SK-N-SH treated with all-trans-retinoic acid at 6 μM for 48 hours (cell line): Measurements from ENCODE around the gene FEZF1.

Experiments used
- ATAC-seq: fragments of 200-7000 bp; cut with Tn5 transposase; 3 replicates; pipeline ENCODE4 v1.9.1; 2020; ENCODE audit warnings: mild to moderate bottlenecking, moderate library complexity
- ARNTL ChIP-seq: fragments of 450-650 bp; formaldehyde crosslinking; IDR thresholded peaks from 2 replicates; pipeline ENCODE4 v1.5.0; 2020; ENCODE audit warnings: low read depth, mild to moderate bottlenecking, moderate library complexity, borderline replicate concordance
- BACH2 ChIP-seq: fragments of 250-450 bp; sonication (Bioruptor Pico); IDR thresholded peaks from 2 replicates; pipeline ENCODE4 v1.9.0; 2021; ENCODE audit warnings: mild to moderate bottlenecking, borderline replicate concordance
- CSDC2 ChIP-seq: fragments of 250-450 bp; sonication (Bioruptor Pico); IDR thresholded peaks from 2 replicates; pipeline ENCODE4 v1.5.0; 2020; ENCODE audit warnings: mild to moderate bottlenecking, moderate library complexity
- CSRNP3 ChIP-seq: fragments of 250-450 bp; sonication (Bioruptor Pico); IDR thresholded peaks from 2 replicates; pipeline ENCODE4 v1.5.1; 2021; ENCODE audit warnings: mild to moderate bottlenecking, moderate library complexity
- ESRRG ChIP-seq: fragments of 250-450 bp; sonication (Bioruptor Pico); IDR thresholded peaks from 2 replicates; pipeline ENCODE4 v1.6.1; 2021; ENCODE audit warnings: mild to moderate bottlenecking
- GLIS3 ChIP-seq: fragments of 250-450 bp; sonication (Bioruptor Pico); IDR thresholded peaks from 2 replicates; pipeline ENCODE4 v1.5.0; 2020; ENCODE audit warnings: mild to moderate bottlenecking, moderate library complexity
- ISL1 ChIP-seq: fragments of 250-450 bp; sonication (Bioruptor Pico); IDR thresholded peaks from 2 replicates; pipeline ENCODE4 v2.1.2; 2022; ENCODE audit warnings: mild to moderate bottlenecking, moderate library complexity
- OSR1 ChIP-seq: fragments of 250-450 bp; sonication (Bioruptor Pico); IDR thresholded peaks from 2 replicates; pipeline ENCODE4 v1.8.0; 2022; ENCODE audit warnings: moderate library complexity, mild to moderate bottlenecking, inconsistent platforms
- PPARA ChIP-seq: fragments of 250-450 bp; sonication (Bioruptor Pico); IDR thresholded peaks from 2 replicates; pipeline ENCODE4 v1.5.0; 2020; ENCODE audit warnings: mild to moderate bottlenecking, borderline replicate concordance
- RARB ChIP-seq: fragments of 250-450 bp; sonication (Bioruptor Pico); IDR thresholded peaks from 2 replicates; pipeline ENCODE4 v1.8.0; 2021; ENCODE audit warnings: mild to moderate bottlenecking, moderate library complexity
- SNAI2 ChIP-seq: fragments of 250-450 bp; sonication (Bioruptor Pico); IDR thresholded peaks from 2 replicates; pipeline ENCODE4 v1.5.0; 2020; ENCODE audit warnings: mild to moderate bottlenecking, moderate library complexity
- TCF4 ChIP-seq: fragments of 250-450 bp; sonication (Bioruptor Pico); IDR thresholded peaks from 2 replicates; pipeline ENCODE4 v1.8.0; 2021; ENCODE audit warnings: mild to moderate bottlenecking, moderate library complexity, borderline replicate concordance
- ZC3H10 ChIP-seq: fragments of 250-450 bp; sonication (Bioruptor Pico); IDR thresholded peaks from 2 replicates; pipeline ENCODE4 v1.5.1; 2021; ENCODE audit warnings: mild to moderate bottlenecking, moderate library complexity
- ZFP3 ChIP-seq: fragments of 250-450 bp; sonication (Bioruptor Pico); IDR thresholded peaks from 2 replicates; pipeline ENCODE4 v1.5.0; 2020; ENCODE audit warnings: mild to moderate bottlenecking, moderate library complexity
- ZFP30 ChIP-seq: fragments of 450-650 bp; formaldehyde crosslinking; IDR thresholded peaks from 2 replicates; pipeline ENCODE4 v1.5.0; 2022; ENCODE audit warnings: mild to moderate bottlenecking, moderate library complexity
- ZNF565 ChIP-seq: fragments of 450-650 bp; formaldehyde crosslinking; conservative IDR thresholded peaks from 2 replicates; pipeline ENCODE4 v1.5.0; 2020; ENCODE audit warnings: low read depth, mild to moderate bottlenecking, moderate library complexity
- ZNF8 ChIP-seq: fragments of 450-650 bp; formaldehyde crosslinking; IDR thresholded peaks from 2 replicates; pipeline ENCODE4 v1.5.0; 2020; ENCODE audit warnings: mild to moderate bottlenecking, moderate library complexity
- TF ChIP-seq, protein P1 (sequence below): fragments of 250-450 bp; sonication (Bioruptor Pico); IDR thresholded peaks from 2 replicates; pipeline ENCODE4 v1.8.0; 2020; ENCODE audit warnings: mild to moderate bottlenecking, moderate library complexity, borderline replicate concordance
- TF ChIP-seq, protein P2 (sequence below): fragments of 250-450 bp; sonication (Bioruptor Pico); IDR thresholded peaks from 2 replicates; pipeline ENCODE4 v1.5.0; 2020; ENCODE audit warnings: mild to moderate bottlenecking, moderate library complexity

Gene FEZF1

DNA sequence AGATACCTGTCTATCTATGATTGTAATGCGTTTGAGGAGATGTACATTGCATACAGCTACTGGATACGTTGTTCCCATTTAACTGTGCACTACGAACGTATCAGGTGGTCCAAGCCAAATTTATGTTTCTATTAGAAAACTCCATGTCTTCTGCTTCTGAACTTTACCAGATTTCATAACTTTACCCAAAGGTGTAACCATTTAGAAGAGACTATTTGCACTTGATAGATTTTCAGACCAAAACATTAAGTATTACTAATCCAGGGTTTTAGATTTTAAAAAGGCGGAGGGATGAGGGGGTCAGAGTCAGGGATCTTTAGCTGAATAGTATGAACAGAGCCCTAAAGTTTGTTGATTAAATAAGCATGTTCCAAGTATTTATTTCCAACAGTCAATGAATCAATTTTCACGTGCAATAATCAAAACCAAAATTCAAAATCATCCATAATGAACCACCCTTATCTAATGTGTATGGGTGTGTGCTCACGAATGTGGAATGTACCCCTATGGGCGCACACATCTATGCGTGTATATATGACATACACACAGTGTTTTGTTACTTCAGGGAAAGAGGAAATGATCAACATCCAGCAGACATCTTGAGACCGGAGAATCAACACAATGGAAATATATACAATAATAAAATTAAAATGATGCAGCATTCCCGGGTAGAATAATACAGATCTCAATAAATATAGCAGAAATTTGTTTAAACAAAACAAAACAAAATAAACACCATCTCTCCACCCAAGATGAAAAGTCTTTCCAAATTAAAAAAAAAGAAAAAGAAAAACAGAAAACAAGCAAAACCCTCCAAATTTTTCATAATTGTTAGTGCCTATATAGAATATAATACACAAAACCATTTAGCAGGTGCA, 3.4 kb downstream of the FEZF1 start:
- TF ChIP-seq TCF4 (CRISPR knock-in tag) = no peak
- no peak for TF ChIP-seq ESRRG (CRISPR knock-in tag)
- TF ChIP-seq BACH2 (CRISPR knock-in tag) = no peak
- no peak for TF ChIP-seq ZC3H10 (CRISPR knock-in tag)
- TF ChIP-seq, protein P1, sequence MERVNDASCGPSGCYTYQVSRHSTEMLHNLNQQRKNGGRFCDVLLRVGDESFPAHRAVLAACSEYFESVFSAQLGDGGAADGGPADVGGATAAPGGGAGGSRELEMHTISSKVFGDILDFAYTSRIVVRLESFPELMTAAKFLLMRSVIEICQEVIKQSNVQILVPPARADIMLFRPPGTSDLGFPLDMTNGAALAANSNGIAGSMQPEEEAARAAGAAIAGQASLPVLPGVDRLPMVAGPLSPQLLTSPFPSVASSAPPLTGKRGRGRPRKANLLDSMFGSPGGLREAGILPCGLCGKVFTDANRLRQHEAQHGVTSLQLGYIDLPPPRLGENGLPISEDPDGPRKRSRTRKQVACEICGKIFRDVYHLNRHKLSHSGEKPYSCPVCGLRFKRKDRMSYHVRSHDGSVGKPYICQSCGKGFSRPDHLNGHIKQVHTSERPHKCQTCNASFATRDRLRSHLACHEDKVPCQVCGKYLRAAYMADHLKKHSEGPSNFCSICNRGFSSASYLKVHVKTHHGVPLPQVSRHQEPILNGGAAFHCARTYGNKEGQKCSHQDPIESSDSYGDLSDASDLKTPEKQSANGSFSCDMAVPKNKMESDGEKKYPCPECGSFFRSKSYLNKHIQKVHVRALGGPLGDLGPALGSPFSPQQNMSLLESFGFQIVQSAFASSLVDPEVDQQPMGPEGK (CRISPR knock-in tag) = no peak
- TF ChIP-seq RARB (CRISPR knock-in tag) = no peak
- no peak for TF ChIP-seq ARNTL (CRISPR knock-in tag)
- no peak for TF ChIP-seq SNAI2
- TF ChIP-seq GLIS3 = no peak

GRCh38 chr7:122300211-122300932, 4.2 kb downstream of the FEZF1 start:
- no peak for ATAC-seq
- TF ChIP-seq GLIS3 = no peak
- no peak for TF ChIP-seq TCF4 (CRISPR knock-in tag)
- TF ChIP-seq CSRNP3 = no peak
- TF ChIP-seq ARNTL (CRISPR knock-in tag) = no peak
- no peak for TF ChIP-seq PPARA
- no peak for TF ChIP-seq RARB (CRISPR knock-in tag)
- no peak for TF ChIP-seq ZNF8 (CRISPR knock-in tag)

More for the DNA sequence above, 3.4 kb downstream of the FEZF1 start:
- ATAC-seq = no peak

DNA sequence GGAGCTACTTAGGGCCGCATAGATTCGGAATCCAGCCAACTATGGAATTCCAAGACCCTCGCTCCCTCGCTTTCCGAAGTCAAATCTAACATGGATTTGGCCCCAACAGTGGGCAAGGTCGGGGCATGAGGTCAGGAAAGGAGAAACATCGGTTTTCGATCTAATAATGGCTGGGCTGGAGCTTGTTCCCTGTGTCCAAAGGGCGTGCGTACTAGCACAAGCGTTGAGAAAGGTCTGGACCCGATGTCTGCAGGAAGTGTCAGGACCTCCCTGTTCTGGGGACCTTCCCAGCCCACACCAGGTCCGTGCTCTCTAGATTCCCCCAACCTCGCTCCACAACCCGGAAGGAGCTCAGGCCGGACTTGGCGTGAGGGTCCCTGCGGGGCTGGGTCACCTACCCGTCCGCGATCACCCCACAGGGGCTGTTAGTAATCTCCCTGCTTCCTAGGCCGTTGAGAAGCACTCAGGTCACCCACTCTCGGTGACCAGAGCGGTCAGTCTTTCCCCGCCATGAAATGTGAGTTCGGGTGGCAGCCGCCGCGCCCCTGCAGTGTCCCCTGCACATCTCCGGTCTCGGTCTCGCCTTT, 4.8 kb downstream of the FEZF1 start:
- no peak for ATAC-seq
- no peak for TF ChIP-seq ISL1 (CRISPR knock-in tag)
- no peak for TF ChIP-seq RARB (CRISPR knock-in tag)

DNA sequence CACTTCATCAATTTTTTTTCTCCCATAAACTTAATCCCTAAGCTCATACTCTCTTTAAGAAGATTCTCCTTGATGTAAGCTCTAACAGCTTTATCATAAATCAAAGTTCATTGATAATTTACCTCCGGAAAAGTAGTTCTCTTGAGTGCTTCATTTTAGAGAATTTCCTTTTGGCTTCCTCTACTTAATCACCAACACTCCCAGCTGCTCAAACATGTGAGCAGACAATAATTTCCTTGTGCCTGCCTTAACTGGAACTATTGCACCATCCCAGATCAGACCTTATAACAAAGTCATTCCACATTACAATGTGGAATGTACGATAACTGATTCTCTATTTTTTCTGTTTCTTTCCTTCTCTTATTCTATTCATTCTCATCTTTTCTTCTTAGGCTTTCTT, 5.9 kb downstream of the FEZF1 start:
- ATAC-seq = no peak
- no peak for TF ChIP-seq ZFP3 (CRISPR knock-in tag)
- no peak for TF ChIP-seq ZNF565
- no peak for TF ChIP-seq OSR1 (CRISPR knock-in tag)
- no peak for TF ChIP-seq CSDC2 (CRISPR knock-in tag)
- TF ChIP-seq BACH2 (CRISPR knock-in tag) = no peak
- TF ChIP-seq RARB (CRISPR knock-in tag) = no peak
- no peak for TF ChIP-seq CSRNP3

DNA sequence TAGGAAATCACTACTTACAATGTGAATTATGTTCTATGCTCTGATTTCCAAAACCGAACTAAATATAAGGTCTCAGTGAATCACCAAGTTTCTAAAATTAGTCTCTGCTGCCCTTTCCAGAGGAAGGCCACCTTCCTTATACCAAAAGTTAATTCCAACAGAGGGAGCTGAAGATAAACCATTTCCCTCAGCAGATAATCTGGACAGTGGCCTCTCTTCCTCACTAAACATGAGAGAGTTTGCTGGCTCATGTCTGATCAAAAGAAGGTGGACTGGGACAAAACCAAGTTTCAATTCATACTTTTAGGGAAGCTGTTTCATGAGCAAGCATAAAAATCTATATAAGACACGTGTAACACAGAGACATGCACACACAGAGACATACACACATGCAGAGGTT, 6.4 kb downstream of the FEZF1 start:
- TF ChIP-seq ZFP30 = no peak
- no peak for TF ChIP-seq CSDC2 (CRISPR knock-in tag)
- TF ChIP-seq ISL1 (CRISPR knock-in tag) = no peak
- TF ChIP-seq BACH2 (CRISPR knock-in tag) = no peak
- TF ChIP-seq, protein P2, sequence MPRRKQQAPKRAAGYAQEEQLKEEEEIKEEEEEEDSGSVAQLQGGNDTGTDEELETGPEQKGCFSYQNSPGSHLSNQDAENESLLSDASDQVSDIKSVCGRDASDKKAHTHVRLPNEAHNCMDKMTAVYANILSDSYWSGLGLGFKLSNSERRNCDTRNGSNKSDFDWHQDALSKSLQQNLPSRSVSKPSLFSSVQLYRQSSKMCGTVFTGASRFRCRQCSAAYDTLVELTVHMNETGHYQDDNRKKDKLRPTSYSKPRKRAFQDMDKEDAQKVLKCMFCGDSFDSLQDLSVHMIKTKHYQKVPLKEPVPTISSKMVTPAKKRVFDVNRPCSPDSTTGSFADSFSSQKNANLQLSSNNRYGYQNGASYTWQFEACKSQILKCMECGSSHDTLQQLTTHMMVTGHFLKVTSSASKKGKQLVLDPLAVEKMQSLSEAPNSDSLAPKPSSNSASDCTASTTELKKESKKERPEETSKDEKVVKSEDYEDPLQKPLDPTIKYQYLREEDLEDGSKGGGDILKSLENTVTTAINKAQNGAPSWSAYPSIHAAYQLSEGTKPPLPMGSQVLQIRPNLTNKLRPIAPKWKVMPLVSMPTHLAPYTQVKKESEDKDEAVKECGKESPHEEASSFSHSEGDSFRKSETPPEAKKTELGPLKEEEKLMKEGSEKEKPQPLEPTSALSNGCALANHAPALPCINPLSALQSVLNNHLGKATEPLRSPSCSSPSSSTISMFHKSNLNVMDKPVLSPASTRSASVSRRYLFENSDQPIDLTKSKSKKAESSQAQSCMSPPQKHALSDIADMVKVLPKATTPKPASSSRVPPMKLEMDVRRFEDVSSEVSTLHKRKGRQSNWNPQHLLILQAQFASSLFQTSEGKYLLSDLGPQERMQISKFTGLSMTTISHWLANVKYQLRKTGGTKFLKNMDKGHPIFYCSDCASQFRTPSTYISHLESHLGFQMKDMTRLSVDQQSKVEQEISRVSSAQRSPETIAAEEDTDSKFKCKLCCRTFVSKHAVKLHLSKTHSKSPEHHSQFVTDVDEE (CRISPR knock-in tag) = no peak
- no peak for TF ChIP-seq PPARA
- TF ChIP-seq GLIS3 = no peak
- ATAC-seq = no peak
